Tongue (tissue), 2 donors: ENCODE data around the gene PARD3. TPM values are rescaled to one million over a fixed set of nuclear protein-coding genes. Genes with fewer than 3 reads are reported as not detected.
"Not testable (repeated sequence)": the region's sequence is repeated elsewhere in the genome, so short reads cannot be mapped to it uniquely, and the experiment has no call there.

ENCODE experiments used
- DNase-seq: peaks from one replicate; pipeline ENCODE4 v3.0.0-alpha.2; 2015
- total RNA-seq: library from RNA; depleted of rRNA; stranded (reverse); fragments of >200 nt; gene quantifications from one replicate; pipeline ENCODE4 v1.2.3, GENCODE V29; 2014

The PARD3 gene
- total RNA-seq, 1 donor from 2014 or later: 129 TPM

DNA sequence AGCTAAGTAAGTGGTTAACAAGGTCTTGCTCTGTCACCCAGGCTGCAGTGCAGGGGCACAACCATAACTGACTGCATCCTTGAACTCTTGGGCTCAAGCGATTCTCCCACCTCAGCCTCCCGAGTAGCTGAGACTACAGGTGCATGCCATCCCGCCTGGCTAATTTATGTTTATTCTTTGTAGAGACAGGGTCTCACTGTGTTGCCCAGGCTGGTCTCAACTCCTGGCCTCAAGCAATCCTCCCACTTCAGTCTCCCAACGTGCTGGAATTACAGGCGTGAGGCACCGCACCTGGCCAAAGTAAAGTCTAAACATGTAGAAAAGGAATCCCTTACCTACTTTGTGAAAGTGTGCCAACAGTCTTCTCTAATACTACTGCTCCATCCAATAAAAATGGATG, 17.9 kb downstream of the PARD3 start:
- DNase-seq: no peak

DNA sequence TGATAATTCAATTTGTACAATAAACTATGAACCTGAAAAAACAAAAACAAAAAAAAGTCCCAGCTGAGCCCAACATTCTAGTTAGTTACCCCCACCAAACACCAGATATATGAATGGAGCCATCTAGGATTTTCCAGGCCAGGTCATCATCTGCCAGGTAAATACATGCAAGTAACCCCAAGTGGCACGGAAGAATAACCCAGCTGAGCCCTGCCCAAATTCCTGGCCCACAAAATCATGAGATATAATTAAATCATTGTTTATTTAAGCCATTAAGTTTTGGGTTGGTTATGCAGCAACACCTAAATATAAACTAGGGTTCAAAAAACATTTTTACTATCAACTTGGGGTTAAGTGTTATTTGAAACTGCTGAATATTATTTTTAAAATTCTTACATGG, 19.0 kb downstream of the PARD3 start:
- no peak for DNase-seq

DNA sequence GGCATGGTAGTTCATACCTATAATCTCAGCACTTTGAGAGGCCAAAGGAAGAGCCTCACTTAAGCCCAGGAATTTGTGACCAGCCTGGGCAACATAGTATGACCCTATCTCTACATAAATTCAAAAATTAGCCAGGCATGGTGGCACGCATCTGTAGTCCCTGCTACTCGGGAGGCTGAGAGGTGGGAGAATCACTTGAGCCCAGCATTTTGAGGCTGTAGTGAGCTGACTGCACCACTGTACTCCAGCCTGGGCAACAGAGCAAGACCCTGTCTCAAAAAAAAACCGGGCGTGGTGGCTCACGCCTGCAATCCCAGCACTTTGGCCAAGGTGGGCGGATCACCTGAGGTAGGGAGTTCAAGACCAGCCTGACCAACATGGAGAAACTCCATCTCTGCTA, 19.8 kb downstream of the PARD3 start:
- DNase-seq: no peak

DNA sequence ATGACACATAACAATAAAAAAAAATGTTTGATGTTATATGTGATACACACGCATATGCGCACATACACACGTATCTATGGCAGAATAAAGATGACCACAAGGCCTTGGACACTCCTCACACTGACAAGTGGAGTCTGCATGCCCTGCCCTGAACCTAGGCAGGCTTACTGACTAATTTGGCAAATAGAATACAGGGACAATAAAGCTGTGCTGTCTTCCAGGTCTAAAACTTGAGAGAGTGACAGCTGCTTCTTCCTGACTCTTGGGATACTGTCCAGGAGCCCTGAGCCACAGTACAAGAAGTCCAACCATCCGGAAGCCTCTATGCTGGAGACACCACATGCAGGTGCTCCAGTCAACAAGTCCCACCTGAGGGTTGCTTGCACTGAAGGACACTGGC, 20.3 kb downstream of the PARD3 start:
- no peak for DNase-seq

DNA sequence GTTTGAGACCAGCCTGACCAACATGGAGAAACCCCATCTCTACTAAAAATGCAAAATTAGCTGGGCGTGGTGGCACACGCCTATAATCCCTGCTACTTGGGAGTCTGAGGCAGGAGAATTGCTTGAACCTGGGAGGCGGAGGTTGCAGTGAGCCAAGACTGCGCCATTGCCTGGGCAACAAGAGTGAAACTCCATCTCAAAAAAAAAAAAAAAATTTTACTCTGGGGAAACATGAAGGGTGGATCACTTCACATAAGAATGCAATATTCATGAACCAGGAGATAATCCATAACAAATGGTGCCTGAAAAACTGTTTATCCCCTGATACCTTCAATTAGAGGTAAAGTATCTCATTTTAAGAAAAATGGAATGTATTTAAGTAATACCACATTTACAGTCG, 21.5 kb downstream of the PARD3 start:
- DNase-seq: not testable (repeated sequence)

DNA sequence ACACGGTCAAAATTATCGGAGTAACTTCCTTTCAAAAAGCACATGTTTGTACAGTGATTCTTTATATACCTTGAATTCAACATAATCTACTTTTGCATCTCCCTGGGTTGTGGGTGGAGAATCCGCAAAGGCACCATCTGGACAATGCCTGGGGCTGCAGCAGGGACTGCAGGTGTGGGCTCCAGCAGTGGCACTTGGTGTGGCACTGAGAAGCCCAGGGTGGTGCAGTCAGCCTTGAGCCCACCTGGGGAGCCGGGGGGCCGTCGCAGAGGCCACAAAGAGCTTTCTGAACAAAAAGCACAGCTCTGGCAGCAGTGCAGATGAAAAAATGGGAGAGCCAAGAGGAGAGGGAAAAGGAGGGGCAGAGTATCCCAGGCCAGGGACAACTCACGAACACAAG, 22.2 kb downstream of the PARD3 start:
- no peak for DNase-seq

DNA sequence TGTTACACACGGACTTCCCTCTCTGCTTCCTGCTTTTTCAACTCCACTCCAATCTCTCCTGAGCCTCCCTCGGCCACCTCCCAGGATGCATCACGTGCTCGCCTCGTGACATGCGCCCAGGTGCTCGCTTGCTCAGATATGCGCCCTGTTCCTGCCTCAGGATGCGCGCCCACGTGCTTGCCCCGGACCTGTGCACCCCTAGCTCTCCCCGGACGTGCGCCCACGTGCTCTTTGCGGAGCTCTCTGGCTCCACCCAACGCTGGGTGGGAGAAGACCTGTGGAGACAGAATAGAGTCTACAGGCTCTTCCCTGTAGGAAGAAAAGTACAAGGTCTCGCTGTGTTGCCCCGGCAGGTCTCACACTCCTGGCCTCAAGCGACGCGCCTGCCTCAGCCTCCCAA, 23.1 kb downstream of the PARD3 start:
- no peak for DNase-seq

DNA sequence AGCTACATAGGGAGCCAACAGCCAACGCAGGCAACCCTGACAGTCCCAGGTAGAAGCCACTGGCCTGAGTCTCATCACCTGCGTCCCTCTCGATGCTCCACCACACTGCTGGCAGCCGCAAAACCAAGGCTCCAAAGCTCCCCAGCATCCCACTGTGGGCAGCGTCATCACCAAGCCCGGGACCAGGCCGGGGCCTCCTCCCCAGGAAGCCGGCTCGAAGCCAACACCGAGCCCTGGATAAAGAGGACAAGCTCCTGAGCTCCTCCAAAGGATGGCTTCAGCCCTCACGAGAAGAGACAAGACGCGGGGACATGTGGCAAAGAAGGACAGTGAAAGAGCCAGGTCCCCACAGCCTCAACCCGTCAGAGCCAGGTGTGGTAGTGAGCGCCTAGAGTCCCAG, 23.9 kb downstream of the PARD3 start:
- DNase-seq: no peak

DNA sequence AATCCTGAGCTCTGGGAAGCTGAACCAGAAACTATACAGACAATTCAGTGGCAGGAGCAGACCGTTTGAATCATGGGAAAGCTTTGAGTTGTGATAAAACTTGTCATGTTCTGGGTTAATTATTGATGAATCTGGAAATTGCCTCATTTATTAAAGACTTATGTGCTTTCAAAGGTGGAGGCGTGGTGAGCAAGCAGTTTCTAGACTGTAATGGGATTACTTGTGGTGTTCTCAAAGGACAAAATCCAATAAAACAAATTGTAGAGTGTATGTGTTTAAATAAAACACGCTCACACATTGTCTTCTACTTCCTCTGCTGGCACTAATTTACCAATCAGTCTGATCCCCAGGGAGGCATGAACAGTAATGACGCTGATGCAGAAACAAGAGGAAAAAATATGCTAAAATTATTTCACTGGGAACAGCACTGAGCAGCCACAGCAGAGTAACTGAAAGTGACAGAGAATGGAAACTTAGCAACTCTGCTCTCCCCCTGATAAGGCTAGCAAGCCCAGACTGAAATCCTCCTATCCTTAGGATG, 25.1 kb downstream of the PARD3 start:
- no peak for DNase-seq

DNA sequence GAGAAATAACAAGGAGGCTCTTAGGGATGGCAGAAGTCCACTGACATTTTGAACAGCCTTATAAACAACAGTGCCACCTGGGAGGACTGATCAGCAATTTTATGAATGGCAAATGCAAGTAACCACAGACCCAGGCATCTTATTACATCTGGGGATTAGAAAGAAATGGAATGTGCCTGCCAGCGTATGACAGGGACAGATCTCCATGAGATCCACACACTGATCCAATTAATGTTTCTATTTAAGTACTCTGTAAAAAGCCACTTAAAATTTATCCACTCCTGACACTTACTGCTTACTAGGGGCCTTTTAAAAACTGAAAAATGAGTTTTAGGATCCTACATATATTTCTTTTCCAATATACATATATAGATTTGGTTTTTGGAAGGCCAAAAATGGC, 28.6 kb downstream of the PARD3 start:
- peak; percentile 58 for DNase-seq

DNA sequence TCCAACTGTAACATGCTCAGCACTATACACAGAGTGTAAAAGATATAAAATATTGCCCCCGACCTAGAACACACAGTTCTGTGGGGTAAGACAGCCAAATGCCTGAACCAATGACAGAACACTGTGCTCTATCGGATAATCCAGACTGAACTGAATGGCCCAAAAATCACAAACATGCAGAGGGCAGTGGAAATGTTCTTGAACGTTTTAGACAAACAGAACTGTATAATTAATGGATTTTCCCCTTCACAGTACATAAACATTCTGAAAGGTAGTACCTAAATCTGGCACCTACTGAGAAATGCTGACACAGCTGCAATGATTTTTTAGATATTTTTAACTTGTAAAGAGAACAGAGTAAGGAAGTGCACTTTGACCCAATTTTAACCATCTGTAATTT, 33.4 kb downstream of the PARD3 start:
- DNase-seq: peak; percentile 45

DNA sequence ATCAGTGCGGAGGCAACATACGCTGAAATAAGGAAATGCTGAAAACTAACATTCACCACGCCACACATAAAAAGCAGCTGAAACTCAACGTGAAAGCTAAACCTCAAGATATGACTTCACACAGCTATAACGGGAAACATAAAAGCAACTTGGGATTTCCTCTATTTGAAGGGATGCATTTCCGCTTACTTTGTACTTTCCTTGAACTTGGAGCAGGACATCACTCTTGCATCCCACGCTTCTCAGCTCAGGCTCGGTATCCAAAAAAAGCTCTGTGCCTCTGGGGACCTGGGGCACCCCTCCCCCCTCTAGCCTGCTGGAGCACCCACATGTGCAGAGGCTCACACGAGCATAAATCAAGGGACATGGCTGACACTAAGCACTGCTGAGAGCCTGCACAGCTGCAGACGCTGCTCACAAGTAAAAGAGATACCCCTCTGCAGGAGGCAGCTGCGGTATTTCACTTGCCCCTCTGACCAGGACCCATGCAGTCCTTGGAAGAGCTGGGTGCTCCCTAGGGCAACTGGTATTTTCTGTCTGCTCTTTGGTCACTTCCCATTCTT, 34.2 kb downstream of the PARD3 start:
- DNase-seq: peak; percentile 74

DNA sequence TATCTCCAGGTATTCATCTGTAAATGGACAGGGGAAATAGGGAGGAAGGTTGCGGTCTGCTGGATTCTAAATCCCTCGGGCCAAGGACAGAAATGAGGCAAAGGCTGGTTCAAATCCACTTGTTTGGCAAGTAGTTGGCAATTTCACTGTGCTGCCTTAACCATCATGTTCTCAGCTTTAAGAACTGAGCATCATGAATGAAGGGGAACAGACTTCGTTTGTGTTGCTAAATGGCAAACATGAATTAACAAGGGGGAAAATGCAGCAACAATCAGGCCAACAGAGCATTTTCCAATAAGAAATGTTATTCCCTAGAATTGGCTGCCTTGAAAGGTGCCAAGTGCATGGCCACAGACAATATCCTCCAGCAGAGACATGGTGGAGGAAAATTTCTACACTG, 36.9 kb downstream of the PARD3 start:
- DNase-seq: no peak

DNA sequence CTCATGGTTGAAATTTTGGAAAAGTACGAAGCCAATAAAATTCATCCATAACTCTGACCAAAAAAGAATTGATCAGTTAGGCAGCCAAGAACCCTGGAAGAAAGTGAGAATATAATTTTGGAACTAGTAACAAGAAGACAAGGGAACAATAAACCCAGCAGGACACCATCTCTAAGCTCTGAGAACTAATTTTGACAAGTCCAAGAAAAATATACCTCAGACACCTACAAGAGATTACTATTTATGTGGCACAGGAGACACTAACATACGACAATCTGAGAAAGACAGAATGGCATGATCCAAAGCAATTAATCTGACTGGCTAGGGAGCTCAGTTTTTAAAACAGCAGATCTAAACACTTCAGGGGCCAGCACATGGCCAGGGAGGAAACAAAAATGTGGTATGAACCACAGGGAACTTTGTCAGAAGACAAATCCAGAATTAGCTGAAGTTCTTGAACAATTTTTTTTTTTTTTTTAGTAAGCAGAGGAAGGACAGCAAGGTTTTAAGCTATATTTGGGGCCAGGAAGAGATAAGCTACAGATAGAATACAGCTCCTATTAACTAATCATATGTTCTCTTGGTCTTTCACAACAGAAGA, 38.9 kb downstream of the PARD3 start:
- DNase-seq: no peak

DNA sequence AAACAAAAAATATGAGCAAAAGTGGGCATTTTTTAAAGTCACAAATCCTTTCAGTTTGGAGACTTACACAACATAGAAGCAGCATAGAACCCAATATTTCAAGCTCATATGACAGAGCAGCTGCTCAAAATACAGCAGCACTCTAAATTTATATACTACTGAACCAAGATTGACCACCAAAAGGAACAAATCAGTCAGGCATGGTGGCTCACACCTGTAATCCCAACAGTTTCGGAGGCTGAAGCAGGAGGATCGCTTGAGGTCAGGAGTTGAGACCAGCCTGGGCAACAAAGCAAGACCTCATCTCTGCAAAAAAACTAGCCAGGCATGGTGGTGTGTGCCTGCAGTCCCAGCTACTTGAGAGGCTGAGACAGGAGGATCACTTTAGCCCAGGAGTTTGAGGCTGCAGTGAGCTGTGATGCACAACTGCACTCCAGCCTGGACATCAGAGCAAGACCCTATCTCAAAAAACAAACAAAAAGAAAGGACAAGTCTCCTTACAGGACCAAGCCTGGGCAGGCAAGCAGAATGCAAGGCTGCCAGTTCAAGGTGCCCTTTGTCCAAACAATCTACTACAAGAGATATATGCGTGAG, 40.0 kb downstream of the PARD3 start:
- no peak for DNase-seq

DNA sequence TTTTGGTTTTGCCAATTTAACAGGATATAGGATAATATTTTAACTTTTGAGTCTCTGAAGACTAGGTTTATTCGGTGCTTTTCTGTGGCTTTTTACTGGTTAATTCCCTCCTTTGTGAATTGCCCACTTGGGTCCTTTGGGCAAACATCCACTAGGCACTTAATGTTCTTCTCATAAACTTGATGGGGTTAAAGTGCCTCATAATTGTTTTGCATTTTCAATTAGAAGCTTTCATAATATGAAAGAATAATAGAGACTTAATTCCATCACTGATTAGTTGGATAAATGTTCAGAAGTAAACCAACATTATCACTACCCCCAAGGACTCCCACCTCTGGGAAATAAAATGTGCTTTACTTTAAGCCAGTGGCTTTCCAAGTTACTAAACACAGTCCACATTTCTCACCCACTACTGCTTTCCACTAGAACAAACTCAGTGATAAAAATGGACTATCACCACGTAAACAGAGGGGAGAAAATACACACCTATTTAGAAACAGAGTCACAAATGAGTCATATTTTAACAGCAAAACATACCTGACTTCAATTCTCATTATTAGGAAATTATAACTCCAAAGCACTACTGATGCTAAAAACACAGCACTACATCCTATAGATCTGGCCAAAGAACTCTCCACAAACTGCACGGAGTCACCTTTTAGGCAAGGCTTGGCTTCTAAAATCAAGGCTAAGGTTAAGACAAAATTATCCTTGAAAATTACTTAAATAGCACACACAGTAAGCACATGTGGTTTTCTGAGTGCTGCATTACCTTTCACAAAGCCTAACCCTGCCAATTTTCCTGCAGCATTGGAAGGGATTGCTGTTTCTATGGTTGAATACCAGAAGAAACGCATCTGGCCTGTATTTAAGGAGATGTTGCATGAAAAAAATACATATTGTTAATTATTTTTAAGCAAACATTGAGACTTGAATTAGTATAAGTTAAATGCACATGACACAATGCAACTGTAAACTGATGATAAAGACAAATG, 41.2 kb downstream of the PARD3 start:
- DNase-seq: peak; percentile 49

DNA sequence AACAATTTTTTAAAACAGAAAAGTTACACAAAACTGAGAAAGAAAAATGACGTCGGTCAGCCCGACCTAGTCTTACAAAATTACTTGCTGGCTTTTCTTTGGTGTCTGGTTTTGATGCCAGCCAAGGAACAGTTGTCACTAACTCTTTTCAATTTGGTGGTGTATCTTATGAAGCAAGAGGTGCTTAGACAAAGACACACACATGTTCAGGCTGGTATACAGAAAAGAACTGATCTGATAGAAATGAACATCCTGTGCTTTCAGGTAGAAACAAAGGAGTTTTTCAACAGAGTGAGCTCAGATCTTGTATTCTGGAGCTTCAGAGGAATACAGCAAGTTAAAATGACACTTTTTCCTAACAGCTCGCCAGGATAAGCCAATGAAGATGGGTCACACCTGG, 43.6 kb downstream of the PARD3 start:
- no peak for DNase-seq

DNA sequence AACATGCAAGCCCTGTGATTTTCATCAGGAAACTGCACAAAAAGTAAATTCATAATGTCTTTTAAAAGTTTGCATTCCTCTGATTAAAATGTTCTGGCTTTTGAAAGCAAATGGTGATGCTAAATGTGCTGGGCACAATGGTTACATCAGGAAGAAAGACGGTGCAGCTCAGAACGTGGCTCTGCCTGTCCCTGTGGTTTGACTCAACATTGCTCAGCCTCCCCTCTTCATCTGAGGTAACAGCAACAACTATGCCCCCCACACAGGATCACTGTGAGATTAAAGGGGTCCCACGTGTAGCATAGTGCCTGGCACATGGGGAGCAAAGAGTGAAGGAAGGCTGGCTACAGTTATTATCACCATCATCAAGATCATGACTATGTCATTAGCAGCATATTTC, 44.0 kb downstream of the PARD3 start:
- DNase-seq: no peak

DNA sequence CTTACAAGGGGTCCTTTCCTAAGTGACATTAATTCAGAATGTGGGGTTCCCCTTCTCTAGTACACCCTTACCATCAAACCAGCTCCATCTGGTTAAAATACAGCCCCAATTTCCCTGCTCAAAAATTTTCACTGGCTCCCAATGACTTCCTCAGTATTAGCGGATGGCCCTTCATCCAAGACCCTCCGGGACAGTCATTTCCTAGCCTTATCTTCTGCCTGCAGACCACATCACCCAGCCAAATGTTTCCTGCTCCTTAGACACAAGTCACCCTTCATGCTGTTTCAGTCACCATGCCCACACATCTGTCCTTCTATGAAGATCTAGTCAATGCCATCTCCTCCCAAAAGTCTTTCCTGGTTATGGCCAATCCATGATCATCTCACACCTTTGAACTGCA, 45.2 kb downstream of the PARD3 start:
- DNase-seq: no peak

DNA sequence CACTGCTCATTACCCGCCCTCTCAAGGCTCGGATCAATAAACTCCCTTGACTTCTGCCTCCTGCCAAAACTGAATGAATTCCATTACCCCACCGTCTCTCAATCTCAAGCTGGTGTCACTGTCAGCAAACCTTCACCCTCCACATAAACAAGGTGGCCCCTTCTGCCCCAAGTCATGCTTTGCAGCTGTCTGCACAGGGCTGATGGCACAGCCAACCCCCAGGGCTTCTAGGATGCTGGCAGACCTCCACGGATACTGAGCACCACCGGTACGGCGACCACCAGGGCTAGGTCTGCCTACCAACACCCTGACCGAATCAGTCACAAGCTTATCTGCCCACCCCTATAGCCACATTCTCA, 46.1 kb downstream of the PARD3 start:
- no peak for DNase-seq

DNA sequence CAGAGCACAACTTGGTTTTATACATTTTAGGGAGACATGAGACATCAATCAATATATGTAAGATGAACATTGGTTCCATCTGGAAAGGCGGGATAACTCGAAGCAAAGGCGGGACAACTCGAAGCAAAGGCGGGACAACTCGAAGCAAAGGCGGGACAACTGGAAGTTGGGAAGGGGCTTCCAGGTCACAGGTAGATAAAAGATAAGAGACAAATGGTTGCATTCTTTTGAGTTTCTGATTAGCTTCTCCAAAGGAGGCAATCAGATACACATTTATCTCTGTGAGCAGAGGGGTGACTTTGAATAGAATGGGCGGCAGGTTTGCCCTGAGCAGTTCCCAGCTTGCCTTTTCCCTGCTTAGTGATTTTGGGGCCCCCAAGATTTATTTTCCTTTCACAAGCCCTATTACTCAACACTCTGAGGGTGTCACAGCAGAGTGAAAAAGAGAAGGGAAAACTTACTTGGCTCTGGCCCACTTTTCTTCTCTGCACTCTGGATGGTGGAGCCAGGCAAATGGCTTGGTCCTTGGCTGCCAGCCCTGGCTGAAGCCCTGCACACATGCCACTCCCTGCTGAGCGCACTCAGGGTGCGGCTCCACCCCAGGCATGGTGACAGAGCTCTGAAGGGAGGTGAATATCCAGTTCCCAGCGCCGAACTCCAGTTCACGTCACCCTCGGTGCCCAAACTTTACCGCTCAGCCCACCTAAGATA, 46.7 kb downstream of the PARD3 start:
- peak; percentile 93 for DNase-seq

DNA sequence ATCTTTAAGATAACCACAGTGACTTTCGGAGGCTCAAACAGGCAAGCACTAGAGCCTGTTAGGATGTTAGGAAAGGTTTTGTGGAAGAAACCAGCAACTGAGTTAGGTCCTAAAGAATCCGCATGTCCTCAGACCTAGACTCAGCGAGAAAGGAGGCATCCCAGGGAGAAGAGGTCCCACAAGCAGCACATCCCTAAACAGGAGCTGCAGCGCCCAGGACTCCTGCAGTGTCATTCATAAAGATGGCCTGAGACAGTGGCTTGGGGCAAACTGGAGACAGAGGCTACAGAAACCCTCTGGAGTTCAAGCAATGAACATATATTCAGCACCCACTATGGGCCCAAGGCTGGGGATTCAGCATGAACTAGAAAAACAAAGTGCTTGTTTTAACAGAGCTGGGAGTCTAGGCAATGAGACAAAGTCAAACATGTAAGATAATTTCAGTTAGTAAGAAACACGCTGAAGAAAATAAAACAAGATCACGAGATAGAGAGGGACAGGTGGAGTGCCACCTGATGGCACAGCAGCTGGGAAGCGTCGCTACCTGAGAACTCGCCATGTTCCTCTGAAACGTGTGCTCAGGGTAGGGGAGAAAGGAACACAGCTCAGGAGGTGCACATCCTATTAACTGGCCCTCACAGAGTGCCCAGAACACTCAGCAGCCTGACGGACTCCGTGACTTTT, 48.1 kb downstream of the PARD3 start:
- DNase-seq: no peak
